Tongue (tissue), 2 donors: ENCODE measurements around the gene MYH11. TPM values are rescaled to one million over a fixed set of nuclear protein-coding genes. Genes with fewer than 3 reads are reported as not detected.
"Not testable (repeated sequence)": the region's sequence is repeated elsewhere in the genome, so short reads cannot be mapped to it uniquely, and the experiment has no call there.

Experiments used
- DNase-seq: peaks from one replicate; pipeline ENCODE4 v3.0.0-alpha.2; 2015
- total RNA-seq: library from RNA; depleted of rRNA; stranded (reverse); fragments of >200 nt; gene quantifications from one replicate; pipeline ENCODE4 v1.2.3, GENCODE V29; 2014

MYH11 gene
- total RNA-seq, 1 donor from 2014 or later = 33.7 TPM

DNA sequence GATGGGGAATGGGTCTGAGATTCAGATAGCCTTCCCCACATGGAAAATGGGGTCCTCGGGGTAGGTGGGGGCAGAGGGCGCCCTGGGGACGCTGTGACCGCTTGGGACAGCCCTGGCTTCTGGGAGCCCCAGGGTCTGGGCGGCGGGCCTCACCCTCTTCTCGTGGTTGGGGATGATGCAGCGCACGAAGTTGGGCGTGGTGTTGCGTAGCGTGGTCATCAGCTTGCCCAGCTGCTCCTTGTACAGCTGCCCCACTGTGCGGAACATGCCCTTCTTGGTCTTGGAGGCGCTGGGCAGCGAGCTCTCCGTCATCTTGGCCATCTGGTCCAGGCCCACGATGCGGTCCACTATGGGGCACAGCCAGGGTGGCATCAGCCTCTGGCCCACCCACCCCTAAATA, 106.8 kb downstream of the MYH11 start:
- DNase-seq = no peak

GRCh38 chr16:15749371-15749770, 107.5 kb downstream of the MYH11 start:
- DNase-seq = no peak

GRCh38 chr16:15748654-15749053, 108.2 kb downstream of the MYH11 start:
- DNase-seq = no peak

GRCh38 chr16:15747937-15748336, 108.9 kb downstream of the MYH11 start:
- no peak for DNase-seq

GRCh38 chr16:15746332-15746731, 110.5 kb downstream of the MYH11 start:
- no peak for DNase-seq

DNA sequence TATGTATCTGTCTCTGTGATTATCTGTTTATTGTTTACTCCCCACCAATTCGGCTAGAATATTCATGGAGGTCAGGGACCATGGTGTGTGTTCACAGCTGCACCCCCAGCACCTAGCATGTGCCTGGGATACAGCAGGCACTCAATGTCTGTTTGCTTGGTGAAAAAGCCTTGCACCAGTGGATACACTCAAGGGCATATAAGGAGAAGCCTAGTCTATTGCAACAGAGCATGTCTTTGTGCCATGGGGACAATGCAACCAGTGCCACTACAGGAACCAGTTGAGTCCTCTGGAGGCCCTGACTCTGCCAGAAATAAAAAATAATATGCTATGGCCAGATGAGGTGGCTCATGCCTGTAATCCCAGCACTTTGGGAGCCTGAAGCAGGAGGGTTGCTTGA, 113.2 kb downstream of the MYH11 start:
- DNase-seq = no peak

GRCh38 chr16:15742716-15743115, 114.1 kb downstream of the MYH11 start:
- DNase-seq = no peak

DNA sequence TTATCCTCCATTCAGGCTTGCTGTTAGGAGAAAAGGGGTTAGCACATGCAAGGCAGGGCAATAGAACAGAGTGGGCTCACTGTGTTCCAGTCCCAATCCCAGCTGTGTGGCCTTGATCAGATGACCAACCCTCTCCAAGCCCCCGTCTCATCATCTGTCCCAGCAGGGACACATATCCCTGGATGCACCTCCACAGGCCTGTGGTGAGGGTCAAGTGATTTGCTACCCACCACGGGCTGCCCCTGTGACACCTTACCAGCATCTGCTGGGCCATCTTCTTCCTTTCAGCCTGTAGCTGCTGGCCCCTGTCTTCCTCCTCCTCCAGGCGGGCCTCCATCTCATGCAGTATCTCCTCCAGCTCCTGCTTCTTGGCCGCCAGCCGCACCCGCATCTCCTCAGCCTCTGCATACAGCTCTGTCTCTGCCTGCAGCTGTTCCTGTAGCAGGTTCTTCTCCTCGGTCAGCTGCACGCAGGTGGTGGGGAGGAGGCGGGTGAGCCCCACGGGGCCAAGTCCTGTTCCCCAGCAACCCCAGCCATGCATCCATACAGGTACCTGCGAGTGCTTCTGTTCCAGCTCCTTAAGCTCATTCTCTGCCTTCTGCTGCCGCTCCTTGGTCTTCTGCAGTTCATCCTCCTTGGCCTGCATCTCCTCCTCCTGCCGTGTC, 115.5 kb downstream of the MYH11 start:
- DNase-seq = no peak

DNA sequence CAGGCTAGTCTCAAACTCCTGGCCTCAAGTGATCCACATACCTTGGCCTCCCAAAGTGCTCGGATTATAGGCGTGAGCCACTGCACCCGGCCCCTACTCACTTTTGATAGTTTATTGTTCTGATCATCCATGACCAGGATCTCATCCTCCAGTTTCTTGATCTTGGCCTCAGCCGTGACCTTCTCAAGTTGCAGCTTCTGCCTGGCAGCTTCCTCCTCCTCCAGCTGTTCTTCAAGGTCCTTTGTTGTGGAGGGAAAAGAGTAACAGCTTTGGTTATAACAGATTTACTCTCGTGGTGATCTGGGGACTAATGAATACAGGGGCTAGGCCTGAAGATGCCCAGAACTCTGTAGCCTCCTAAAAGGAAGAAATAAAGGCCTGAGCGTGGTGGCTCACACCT, 116.9 kb downstream of the MYH11 start:
- DNase-seq = peak; percentile 77

DNA sequence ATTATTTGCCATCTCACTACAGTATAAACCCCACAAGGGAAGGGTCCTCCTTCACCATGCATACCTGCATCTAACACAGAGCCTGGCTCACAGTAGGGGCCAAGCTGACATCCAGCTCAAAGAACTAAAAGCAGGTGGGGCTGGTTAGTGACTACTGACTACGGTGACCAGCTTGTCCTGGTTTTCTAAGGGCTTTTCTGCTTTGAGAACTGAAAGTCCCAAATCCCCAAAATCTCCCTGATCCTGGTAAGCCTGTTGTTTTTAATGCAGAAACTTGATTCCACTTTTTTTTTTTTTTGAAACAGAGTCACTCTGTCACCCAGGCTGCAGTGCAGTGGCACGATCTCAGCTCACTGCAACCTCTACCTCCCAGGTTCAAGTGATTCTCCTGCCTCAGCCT, 117.4 kb downstream of the MYH11 start:
- DNase-seq = peak; percentile 57

DNA sequence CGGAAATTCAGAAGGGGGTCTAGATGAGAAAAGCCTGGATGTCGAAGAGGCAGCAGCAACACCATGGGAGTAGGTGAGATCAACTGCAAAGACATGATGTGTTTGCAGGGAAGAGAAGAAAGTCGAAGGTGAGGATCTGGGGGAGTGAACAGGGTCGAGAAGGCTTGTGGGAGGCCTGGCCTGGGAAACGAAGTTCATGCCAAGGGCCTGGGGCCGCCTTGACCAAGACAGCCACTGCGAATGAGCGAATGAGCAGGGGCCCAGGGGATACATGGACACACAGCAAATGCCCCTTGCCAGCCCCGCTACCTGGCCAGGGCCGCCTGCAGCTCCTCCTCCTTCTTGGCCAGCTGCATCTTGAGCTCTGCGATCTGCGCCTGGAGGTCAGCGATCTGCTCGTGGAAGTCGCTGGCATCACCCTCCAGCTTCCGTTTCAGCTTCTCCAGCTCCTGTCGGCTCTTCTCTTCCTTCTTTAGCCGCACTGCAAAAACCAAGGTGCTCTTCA, 119.6 kb downstream of the MYH11 start:
- DNase-seq = no peak

- DNase-seq = no peak
Measured at GRCh38 chr16:15736529-15736928, 120.3 kb downstream of the MYH11 start.

DNA sequence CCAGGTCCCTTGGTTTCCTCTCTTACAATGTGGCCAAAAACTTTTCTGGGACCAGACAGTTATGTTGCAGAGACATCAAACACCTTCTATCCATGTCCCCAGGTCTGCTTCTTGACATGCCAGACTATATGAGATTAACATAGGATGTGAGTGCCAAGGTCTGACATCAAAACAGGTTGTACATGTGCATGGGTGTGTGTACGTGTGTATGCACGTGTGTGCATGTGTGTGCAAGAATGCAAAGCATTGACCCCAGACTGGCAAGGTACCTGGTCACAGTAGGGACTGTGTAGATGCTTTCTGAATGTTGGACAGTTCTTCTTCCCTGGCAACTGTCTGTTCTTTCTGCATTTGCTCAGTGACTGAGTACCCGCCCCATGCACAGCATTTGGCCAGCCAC, 121.2 kb downstream of the MYH11 start:
- no peak for DNase-seq

DNA sequence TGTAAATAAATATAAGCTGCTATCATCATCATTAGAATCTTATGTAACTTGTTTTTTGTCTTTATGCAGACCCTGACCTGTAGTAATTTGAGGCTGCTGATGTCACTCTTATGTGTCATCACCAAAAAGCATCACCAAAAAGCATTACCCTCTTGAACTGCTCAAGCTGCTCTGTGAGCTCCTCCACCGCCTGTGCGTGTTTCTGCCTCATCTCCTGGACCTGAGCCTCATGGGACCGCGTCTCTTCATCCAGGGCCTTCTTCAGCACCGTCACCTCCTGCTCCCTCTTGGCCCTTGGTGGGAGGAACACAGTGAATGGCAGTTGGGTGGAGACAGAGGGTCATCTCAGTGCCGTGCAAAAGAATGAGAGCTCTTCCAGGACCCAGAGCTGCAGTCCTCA, 124.4 kb downstream of the MYH11 start:
- no peak for DNase-seq

DNA sequence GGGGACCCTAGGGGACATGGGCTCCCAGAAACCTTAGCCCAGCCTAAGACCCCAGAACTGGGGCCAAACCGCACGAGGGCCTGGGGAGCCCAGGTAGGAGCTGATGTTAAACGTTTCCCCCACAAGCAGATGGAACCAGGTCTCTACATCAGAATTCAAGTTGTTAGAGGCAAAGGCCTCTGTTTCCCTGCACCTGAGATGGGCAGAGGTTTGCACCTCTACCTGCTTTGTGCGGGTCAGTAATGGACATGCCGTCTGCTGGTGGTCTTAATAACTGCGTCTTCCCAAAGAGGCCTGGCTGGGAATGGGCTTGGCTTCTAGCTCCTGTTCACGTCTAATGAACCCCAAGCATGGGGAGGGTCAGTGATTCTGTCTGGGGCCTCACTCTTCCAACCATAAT, 127.7 kb downstream of the MYH11 start:
- no peak for DNase-seq

- DNase-seq = not testable (repeated sequence)
Measured at GRCh38 chr16:15727697-15728096, 129.1 kb downstream of the MYH11 start.

- no peak for DNase-seq
Measured at GRCh38 chr16:15726715-15727114, 130.1 kb downstream of the MYH11 start.

DNA sequence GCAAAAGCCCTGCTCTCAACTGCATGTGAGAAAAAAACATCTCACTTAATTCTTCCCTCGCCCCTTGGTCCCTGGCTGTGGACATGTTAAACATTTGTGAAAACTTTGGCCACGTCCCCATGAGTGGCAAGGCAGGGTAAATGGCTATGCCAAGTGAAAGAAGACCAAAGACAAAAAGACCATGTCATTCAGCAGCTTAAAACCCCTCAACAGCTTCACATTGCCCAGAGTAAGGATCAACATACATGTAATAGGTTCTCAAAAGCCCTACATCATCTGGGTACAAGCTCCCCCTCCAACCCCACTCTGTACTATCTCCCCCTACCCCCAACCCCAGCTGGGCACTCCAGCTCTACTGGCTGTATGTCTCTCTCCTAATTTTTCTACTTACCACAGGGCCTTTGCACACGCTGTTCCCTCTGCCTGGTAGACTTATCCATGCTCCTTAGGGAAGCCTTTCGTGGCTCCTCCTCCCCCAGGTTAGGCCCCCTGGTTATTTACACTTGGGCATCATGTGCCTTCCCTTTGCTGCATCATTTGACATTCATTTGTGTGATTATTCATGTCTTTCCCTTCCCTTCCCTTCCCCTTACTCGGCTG, 131.1 kb downstream of the MYH11 start:
- DNase-seq = no peak

- no peak for DNase-seq
Measured at GRCh38 chr16:15723808-15724207, 133.0 kb downstream of the MYH11 start.

DNA sequence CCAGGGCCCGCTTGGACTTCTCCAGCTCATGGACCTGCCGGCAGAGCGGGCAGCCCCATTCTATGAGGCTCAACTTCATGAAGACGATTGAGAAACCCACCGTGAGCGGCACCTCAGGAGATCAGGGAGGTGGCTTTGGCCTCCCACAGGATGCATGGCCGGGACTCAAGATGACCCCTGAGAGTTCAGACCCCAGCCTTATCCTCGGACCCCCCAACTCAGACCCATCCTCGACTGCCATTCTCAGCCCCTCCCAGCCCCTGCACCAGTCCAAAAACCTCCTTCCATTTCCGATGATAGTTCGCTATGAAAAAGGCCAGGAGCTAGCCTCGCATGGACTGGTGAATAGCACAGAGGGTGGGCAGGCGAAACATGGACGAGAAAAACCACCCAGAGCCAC, 135.8 kb downstream of the MYH11 start:
- no peak for DNase-seq

GRCh38 chr16:15716694-15717447, 140.0 kb downstream of the MYH11 start:
- DNase-seq = no peak

DNA sequence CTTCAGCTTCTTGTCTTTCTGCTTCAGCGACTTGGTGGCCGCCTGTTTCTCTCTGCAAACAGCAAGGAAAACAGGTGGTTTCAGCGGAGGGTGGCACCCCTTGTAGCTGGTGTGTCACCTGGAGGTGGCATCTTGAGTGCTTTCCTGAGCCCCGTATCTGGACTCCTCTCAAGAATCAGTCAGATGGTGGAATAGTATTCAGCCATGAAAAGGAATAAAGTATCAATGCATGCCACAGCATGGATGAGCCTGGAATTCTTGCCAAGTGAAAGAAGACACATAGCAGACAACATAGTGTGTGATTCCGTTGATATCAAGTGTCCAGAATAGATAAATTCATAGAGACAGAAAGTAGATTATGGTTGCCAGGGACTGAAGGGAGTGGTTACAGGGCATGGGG, 141.6 kb downstream of the MYH11 start:
- no peak for DNase-seq

- no peak for DNase-seq
Measured at GRCh38 chr16:15714393-15715172, 142.2 kb downstream of the MYH11 start.
